PFSK-1 (cell line): ENCODE data around the gene MSANTD1.

Experiments used
- FOXP2 ChIP-seq: optimal IDR thresholded peaks from 2 replicates; pipeline ENCODE3; 2011; ENCODE audit warnings: borderline replicate concordance, control low read depth, inconsistent platforms; ENCODE audit not compliant: insufficient read depth; ENCODE audit errors: extremely low read length, extremely low read depth
- POLR2AphosphoS5 ChIP-seq: IDR thresholded peaks from 2 replicates; pipeline ENCODE4 v1.6.1; 2012; ENCODE audit warnings: low read depth, mild to moderate bottlenecking, control low read depth, low read length, moderate library complexity
- REST ChIP-seq, 2 experiments: IDR thresholded peaks; 2 replicates each; pipeline versions ENCODE4 v1.6.1 to v1.8.0; 2011 to 2012; ENCODE audit warnings: low read depth in 2 of 2, low read length in 2 of 2, control low read depth in 1 of 2, inconsistent platforms in 1 of 2, mild to moderate bottlenecking in 1 of 2, moderate library complexity in 1 of 2; ENCODE audit not compliant: insufficient read depth in 1 of 2
- SIN3A ChIP-seq: IDR thresholded peaks from 2 replicates; pipeline ENCODE4 v1.6.1; 2012; ENCODE audit warnings: mild to moderate bottlenecking, low read length, moderate library complexity, borderline replicate concordance; ENCODE audit not compliant: insufficient read depth
- TAF1 ChIP-seq: IDR thresholded peaks from 2 replicates; pipeline ENCODE4 v1.6.1; 2012; ENCODE audit warnings: low read length, control low read depth, borderline replicate concordance; ENCODE audit not compliant: insufficient read depth

MSANTD1 gene

GRCh38 chr4:3207531-3208037 is 41.4 kb upstream of the MSANTD1 start:
- TF ChIP-seq TAF1: no peak
- no peak for TF ChIP-seq POLR2AphosphoS5
- no peak for TF ChIP-seq FOXP2
- no peak for TF ChIP-seq SIN3A
- TF ChIP-seq REST (IDR thresholded peaks at IDR 0.05; ENCODE audit: insufficient read depth in 1 of 2, low read depth in 2 of 2, low read length in 2 of 2): no peak

GRCh38 chr4:3208826-3209225 is 40.1 kb upstream of the MSANTD1 start:
- no peak for TF ChIP-seq SIN3A
- TF ChIP-seq FOXP2: no peak
- TF ChIP-seq REST (IDR thresholded peaks at IDR 0.05; ENCODE audit: insufficient read depth in 1 of 2, low read depth in 2 of 2, low read length in 2 of 2): no peak
- TF ChIP-seq POLR2AphosphoS5: no peak
- no peak for TF ChIP-seq TAF1

- TF ChIP-seq SIN3A: no peak
- no peak for TF ChIP-seq FOXP2
- no peak for TF ChIP-seq POLR2AphosphoS5
- no peak for TF ChIP-seq TAF1
- TF ChIP-seq REST (IDR thresholded peaks at IDR 0.05; ENCODE audit: insufficient read depth in 1 of 2, low read depth in 2 of 2, low read length in 2 of 2): no peak
Measured at GRCh38 chr4:3209551-3210325, 39.2 kb upstream of the MSANTD1 start.

GRCh38 chr4:3210467-3210866 is 38.5 kb upstream of the MSANTD1 start:
- no peak for TF ChIP-seq REST (IDR thresholded peaks at IDR 0.05; ENCODE audit: insufficient read depth in 1 of 2, low read depth in 2 of 2, low read length in 2 of 2)
- TF ChIP-seq POLR2AphosphoS5: no peak
- no peak for TF ChIP-seq FOXP2
- TF ChIP-seq TAF1: no peak
- TF ChIP-seq SIN3A: no peak

- TF ChIP-seq TAF1: no peak
- TF ChIP-seq SIN3A: no peak
- TF ChIP-seq REST (IDR thresholded peaks at IDR 0.05; ENCODE audit: insufficient read depth in 1 of 2, low read depth in 2 of 2, low read length in 2 of 2): no peak
- TF ChIP-seq POLR2AphosphoS5: no peak
- no peak for TF ChIP-seq FOXP2
Measured at GRCh38 chr4:3211866-3212265, 37.1 kb upstream of the MSANTD1 start.
